HG03139 (cell line): Measurements from ENCODE around the gene KPNA3.
A peak's percentile ranks its signal among the peaks of the same experiment; 100 is the strongest.
"Not testable (repeated sequence)": the region's sequence is repeated elsewhere in the genome, so short reads cannot be mapped to it uniquely, and the experiment has no call there.

ENCODE experiments used
- ATAC-seq: cut with Tn5 transposase; IDR thresholded peaks from one replicate; pipeline ENCODE4 v1.9.1; 2021; ENCODE audit not compliant: unreplicated experiment

Gene KPNA3

DNA sequence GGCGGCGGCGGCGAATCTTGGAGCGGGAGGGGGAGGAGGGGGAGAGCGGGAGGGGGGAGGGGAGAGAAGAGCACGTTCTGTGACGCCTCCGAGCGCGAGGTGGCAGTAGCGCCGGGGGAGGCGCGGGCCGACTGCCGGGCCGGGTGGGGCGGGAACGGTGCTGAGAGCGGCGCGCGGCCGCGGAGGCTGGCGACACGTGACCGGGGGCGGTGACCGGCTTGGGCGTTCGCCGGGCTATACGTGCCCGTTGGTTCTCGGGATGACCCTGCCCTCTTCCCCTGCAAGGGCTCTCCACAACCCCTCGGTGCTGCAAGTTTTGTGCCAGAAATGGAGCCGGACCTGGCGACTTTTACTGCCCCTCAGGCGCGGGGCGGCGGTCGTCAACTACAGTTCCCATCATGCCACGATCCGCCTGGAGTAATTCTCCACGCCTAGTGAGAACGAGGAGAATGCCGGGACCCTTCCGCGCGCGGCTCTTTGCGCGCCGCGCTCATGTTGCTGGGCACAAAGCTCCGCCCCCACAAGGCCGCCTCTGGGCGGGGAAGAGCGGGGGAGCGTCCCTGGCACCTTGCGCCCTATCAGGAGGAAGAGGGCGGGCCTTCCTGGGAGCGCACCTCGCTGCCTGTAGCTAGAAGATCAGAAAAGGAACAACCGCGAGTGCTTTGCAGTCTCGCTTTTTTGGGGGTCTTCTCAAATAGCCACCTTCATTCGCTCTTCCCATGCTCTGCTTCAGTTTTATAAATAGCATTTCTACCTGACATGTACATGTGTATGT, at the start of gene KPNA3:
Gene KPNA3, minus strand, starts transcription at position 133 of the 775 bp plus-strand sequence. CDS start 176 bp downstream, outside the sequence.
- ATAC-seq, result peak; percentile 88

GRCh38 chr13:49841964-49842363, 49.5 kb upstream of the KPNA3 start:
- no peak for ATAC-seq

GRCh38 chr13:49840675-49841074, 48.2 kb upstream of the KPNA3 start:
- ATAC-seq, result no peak

DNA sequence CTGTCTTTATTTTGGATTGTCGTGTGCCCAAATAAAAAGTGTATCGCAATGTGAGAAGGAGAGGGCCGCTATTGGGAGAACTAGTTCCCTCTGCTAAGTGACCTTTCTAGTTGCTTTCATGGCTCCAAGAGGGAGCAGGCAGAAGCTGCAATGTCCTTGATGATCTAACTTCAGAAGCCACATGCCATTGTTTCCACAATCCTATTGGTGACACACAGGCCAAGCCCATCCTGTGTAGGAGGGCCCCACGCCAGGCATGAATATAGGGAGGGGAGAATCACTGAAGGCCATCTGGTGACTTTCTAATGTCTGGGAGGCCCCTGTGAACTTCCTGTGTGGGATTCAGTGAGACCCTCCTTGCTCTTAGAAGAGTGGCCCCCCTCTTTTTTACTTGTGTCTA, 47.8 kb upstream of the KPNA3 start:
- ATAC-seq, result no peak

DNA sequence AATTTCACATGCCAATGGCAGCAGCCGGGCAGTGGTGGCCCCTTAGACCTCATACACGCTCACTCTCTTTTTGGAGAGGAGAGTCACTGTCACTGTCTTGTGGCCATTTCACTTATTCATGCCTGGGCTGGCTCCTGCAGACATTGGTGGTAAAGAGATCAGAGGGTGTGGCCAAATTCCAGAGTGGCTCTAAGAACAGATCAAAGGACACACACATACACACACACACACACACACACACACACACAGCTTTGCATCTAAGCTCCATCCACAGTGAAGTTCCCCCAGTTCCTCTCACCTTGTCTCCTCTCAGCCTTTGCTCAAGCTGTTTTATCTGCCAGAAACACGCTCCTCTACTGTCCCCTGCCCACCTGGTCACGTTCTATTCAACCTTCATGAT, 46.5 kb upstream of the KPNA3 start:
- no peak for ATAC-seq

GRCh38 chr13:49836516-49836915, 44.0 kb upstream of the KPNA3 start:
- ATAC-seq, result no peak

- no peak for ATAC-seq
These were observed 40.9 kb upstream of the KPNA3 start for GRCh38 chr13:49833402-49833801.

GRCh38 chr13:49831455-49831854, 39.0 kb upstream of the KPNA3 start:
- no peak for ATAC-seq

DNA sequence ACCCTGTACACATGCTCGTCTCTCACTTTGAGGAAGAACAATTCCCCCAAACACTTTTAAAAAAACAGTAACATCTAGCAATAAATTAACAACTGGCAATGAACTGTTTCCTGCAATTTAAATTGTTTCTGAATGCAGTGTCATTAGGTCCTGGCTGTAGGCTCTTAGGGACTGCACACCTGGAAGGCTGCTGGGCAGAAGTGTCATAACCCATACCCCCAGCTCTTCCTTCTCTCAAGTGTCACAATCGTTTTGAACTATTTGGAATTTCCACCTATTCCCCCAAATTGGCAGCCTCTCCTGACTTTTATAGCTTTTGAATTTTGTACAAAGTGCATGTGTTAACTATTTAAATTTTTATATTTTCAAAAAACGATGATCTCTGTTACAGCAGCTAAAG, 38.2 kb upstream of the KPNA3 start:
- no peak for ATAC-seq

GRCh38 chr13:49829715-49830114, 37.2 kb upstream of the KPNA3 start:
- no peak for ATAC-seq

- ATAC-seq, result no peak
These were observed 36.0 kb upstream of the KPNA3 start for GRCh38 chr13:49828453-49828852.

DNA sequence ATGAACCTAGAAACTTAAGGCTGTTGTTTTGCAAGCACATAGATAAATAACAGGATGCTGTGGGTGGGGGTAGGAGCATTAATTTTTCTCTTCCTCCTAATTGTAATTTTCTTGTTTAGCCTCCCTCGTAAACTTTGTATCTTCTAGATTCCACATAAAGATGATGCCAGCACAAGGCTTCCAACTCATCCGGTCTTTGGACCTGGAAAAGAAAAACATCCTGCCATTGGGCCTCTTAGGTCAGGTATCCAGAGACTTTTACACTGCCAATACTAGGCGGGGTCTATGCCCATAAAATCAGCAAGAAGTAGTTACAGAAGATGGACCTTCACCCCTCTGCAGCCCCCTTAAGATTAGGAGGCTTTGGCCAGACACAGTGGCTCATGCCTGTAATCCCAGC, 35.4 kb upstream of the KPNA3 start:
- no peak for ATAC-seq

- ATAC-seq, result no peak
These were observed 34.9 kb upstream of the KPNA3 start for GRCh38 chr13:49827336-49827735.

DNA sequence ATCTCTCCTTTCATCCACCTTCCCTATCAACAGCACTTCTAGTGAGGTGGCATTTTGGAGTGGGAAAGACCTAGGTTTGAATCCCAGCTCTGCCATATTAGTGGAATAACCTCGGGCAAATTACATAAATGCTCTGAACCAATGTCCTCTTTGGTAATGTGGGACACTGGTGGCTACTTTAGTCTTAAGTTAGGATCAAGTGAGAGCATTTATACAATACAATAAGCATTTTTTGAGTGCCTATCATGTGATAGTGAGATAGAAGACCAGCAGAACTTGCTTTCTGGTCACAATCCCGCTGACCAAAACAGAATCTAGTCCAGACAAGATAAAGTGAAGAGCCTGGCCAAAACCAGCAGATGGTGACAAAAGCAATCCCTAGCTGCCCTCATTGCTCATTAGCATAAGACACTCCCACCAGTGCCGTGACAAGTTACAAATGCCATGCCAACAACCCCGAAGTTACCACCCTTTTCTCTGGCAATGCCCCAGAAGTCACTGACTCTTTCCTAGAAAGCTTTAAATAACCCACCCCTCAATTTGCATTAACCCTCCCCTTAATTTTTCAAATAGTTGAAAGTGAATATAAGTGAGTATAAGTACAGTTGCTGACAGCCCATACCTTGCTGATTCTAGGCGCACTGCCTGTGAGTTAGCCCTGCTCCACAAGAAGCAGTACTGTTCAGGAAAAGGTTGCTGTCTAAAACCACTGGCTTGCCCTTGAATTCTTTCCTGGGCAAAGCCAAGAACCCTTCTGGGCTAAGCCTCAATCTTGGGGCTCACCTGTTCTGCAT, 28.9 kb upstream of the KPNA3 start:
- no peak for ATAC-seq

- ATAC-seq, result no peak
These were observed 28.2 kb upstream of the KPNA3 start for GRCh38 chr13:49820591-49821215.

- ATAC-seq, result not testable (repeated sequence)
These were observed 23.6 kb upstream of the KPNA3 start for GRCh38 chr13:49816047-49816446.

DNA sequence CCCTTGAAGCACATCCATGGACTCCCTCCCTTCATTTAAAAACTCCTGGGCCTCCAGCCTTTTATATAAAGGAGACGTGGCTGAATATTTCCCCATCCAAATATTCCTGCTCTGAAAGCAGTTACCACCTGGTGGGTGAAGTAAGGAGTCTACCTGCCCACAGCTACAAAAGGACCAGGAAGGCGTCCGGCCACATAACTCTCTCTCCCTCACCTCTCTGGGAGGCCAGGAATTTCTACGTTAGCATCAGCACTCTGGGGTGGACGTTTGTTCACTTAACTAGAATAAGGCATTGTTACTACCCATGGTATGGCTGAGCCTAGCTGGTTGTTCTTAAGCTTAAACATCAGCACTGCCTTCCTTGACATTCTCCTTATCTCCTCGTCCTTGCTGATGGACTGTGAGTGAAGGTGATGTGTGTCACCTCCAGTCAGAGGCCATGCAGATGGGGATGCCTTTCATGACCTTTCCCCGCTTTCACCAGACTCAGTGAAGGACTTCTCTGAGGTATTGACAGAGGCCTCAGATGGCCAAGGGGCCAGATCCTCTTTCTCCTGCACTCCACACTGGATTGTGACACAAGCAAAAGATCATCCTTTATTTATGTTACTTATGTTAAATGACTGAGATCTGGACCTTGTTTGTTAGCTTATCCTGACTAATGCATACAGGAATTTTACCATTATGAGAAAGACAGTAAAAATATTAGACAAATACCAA, 22.2 kb upstream of the KPNA3 start:
- no peak for ATAC-seq

GRCh38 chr13:49812812-49813211, 20.3 kb upstream of the KPNA3 start:
- no peak for ATAC-seq

DNA sequence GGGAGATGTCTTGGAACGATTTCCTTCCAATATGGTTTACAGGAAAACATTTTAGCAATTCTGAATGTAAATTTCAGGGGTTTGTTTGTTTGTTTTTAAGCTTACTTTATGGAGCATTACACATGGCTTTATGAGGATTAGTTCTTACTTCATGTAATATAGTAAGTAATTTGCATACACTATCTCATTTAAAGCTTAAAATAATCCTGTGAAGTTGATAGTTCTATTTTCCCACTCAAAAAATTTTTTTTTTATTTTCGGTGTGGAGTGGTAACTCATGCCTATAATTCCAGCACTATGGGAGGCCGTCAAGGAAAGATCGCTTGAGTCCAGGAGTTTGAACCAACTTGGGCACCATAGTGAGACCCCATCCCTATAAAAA, 19.0 kb upstream of the KPNA3 start:
- no peak for ATAC-seq

DNA sequence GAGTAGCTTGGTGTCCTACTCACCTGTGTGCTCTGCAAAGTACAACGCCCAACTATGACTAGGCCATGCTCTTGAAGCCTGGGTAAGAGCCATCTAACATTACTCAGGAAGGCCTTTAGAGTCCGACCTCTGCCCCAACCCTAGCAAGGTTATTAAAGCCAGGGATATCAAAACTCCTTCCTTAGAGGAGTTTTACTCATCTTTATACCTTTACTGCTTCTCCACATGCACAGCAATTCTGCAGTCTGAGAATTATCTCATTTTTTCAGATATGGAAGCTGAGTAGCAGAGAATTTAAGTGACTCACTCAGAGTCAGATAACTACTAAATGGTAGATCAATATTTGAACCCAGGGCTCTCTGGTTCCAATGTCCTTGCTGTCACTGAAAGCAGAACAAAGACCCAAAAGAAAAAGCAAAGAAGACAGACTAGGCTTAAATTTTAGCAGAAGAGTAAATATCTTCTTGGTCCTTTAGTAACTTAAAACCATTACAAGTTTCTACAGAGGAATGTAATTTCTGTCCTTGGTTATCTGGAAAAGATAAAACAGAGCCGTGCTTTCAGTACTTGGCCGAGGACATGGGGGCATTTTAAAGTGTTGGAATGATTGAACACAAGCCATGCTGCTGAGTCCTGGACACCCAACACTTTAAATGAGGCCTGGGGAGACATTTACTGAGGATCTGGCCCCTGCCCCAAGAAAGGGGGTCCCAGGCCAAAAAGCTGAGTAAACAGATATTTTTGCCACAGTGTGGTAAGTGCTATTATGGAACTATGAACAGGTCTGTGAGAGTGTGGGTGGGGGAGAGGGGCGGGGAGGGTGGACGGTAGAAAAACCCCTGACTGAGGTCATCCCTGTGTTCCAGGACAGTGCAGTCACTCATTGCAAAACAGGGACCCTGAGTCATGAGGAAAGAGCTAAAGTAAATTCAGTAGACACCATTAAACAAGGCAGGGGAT, 18.4 kb upstream of the KPNA3 start:
- no peak for ATAC-seq
